ENCODE data around the gene EPN3. TPM values are rescaled to one million over a fixed set of nuclear protein-coding genes. Genes with fewer than 3 reads are reported as not detected.

The EPN3 gene
- polyA plus RNA-seq, 1 of the 3 experiments (the other 2 are of a cell fraction), result 0.05 TPM

DNA sequence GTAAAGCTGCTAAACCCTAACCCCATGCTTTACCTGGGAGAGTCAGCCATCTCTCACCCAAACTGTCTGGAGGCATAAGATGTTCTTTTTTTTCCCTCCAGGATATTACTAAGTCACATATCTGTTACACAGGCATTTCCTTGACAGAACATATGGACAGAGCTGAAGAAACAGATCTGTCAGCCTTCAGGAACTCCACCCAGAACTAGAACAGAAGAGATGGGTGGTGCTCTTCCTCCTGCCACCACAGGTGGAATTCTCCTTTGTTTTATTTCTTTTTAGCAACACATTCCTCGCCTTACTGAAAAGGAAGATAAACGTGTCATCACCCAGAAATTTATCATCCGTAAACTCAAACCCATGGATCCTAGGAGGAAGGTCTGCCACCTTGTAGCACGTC lies 15.5 kb upstream of the EPN3 start:
- Histone ChIP-seq H3F3A (replicated peaks; ENCODE audit: insufficient read depth) (no peaks in the 10 kb centered on the region), H3K4me1 (ENCODE audit: control insufficient read depth in 1 of 2, insufficient read depth in 2 of 2, low read depth in 1 of 2, low read length in 1 of 2) (peaks cover 0 to 7% of the 10 kb centered on the region in 2 experiments; a peak in 1 of 4 replicates), H3K27ac (ENCODE audit: low read depth in 2 of 2, low read length in 1 of 2) (no peak overlapping the region), H4K20me1 (ENCODE audit: insufficient read depth) (no peaks in the 10 kb centered on the region), H3K4me2 (no peak overlapping the region), H3K27me3 (ENCODE audit: insufficient read depth) (no peaks in the 10 kb centered on the region), H3K9me3 (no peaks in the 10 kb centered on the region), H3K4me3 (ENCODE audit: low read depth in 2 of 2, low read length in 1 of 2) (no peak overlapping the region), H3K79me2 (ENCODE audit: insufficient read depth) (no peaks in the 10 kb centered on the region), H3K9ac (no peak overlapping the region), H3K36me3 (replicated peaks in 1 of 2; ENCODE audit: control insufficient read depth in 1 of 2, insufficient read depth in 2 of 2, low read length in 1 of 2) (no peaks in the 10 kb centered on the region), H3K9me2 (no peaks in the 10 kb centered on the region), H2AFZ (ENCODE audit: low read depth) (no peak overlapping the region)
- no peak for TF ChIP-seq NFIC (IDR thresholded peaks at IDR 0.05; ENCODE audit: borderline replicate concordance)
- no peak for TF ChIP-seq GABPA (IDR thresholded peaks at IDR 0.05; ENCODE audit: low read depth)
- no peak for TF ChIP-seq MXI1 (IDR thresholded peaks at IDR 0.05; ENCODE audit: low read depth, low read length)
- TF ChIP-seq RAD21 (IDR thresholded peaks at IDR 0.05; ENCODE audit: low read length), result no peak
- TF ChIP-seq, protein P1, sequence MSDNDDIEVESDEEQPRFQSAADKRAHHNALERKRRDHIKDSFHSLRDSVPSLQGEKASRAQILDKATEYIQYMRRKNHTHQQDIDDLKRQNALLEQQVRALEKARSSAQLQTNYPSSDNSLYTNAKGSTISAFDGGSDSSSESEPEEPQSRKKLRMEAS (IDR thresholded peaks at IDR 0.05; ENCODE audit: low read depth), result no peak
- TF ChIP-seq, protein P2, sequence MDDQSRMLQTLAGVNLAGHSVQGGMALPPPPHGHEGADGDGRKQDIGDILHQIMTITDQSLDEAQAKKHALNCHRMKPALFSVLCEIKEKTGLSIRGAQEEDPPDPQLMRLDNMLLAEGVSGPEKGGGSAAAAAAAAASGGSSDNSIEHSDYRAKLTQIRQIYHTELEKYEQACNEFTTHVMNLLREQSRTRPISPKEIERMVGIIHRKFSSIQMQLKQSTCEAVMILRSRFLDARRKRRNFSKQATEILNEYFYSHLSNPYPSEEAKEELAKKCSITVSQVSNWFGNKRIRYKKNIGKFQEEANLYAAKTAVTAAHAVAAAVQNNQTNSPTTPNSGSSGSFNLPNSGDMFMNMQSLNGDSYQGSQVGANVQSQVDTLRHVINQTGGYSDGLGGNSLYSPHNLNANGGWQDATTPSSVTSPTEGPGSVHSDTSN (IDR thresholded peaks at IDR 0.05), result no peak
- TF ChIP-seq TAF1 (IDR thresholded peaks at IDR 0.05; ENCODE audit: borderline replicate concordance, low read depth, low read length), result no peak
- TF ChIP-seq FOSL2 (IDR thresholded peaks at IDR 0.05; ENCODE audit: borderline replicate concordance, low read depth), result no peak
- TF ChIP-seq CHD2 (IDR thresholded peaks at IDR 0.05; ENCODE audit: low read length, partially characterized antibody), result no peak
- TF ChIP-seq MEF2A (IDR thresholded peaks at IDR 0.05; ENCODE audit: borderline replicate concordance, low read depth), result no peak
- no peak for TF ChIP-seq EP300 (IDR thresholded peaks at IDR 0.05; ENCODE audit: borderline replicate concordance in 1 of 2, low read depth in 1 of 2, low read length in 1 of 2)
- no peak for TF ChIP-seq FOXM1 (IDR thresholded peaks at IDR 0.05; ENCODE audit: low read depth)
- TF ChIP-seq JUND (IDR thresholded peaks at IDR 0.05), result no peak
- no peak for TF ChIP-seq GATA2 (CRISPR knock-in tag; IDR thresholded peaks at IDR 0.05)
- 88% methylated on average over 4 of the region's 4 CpGs for WGBS (ENCODE audit: low lambda C conversion rate)
- no peak for DNase-seq
- POLR2A ChIA-PET, result no interaction called here
- CTCF ChIA-PET, result interaction anchor here (1.2 to 5.0 kb wide), 6 partner anchors 10 to 38 kb away, joined by 3 to 26 read pairs (median 5); no protein-coding TSS in a partner anchor

DNA sequence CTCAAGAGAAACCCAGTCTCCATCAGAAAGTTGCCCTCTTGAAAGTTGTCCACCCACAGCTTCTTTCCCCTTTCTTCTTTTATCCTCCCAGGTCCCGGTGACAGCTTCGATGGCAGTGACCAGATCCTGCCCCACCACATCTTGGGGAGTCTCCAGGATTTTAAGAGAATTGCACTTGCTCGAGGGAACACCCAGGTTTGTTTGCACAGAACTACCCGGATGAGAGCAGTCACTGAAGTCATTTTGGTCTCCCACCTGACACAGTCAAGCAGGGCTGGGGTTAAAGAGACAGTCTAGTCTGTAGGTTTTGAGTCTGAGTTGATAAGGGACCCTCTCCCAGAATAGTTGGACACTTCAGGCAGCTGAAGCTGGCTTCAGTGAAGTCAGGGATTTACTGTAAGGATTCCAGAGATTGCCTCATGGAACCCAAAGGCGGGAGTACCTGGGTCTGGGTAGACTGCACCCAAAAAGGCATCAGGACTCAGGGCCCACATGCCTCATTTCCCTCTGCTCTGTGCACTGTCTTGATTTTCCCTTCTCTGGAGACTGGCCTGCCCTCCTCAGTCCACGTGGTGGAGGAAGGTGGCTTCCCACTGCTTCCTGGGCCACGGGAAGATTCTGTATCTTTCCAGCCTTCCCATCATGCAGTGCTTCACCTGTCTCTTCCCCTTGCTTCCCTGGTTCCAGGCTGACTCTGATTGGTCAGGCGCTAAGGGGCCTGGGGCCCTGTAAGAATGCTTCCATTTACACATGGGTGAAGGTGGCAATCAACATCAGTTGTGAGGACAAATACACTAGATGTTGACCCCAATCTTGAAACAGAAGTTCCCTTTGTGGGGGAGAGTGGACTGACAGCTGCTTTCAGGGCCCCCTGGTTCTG lies 14.8 kb upstream of the EPN3 start:
- Histone ChIP-seq H2AFZ (ENCODE audit: low read depth) (no peak overlapping the region), H3K4me1 (ENCODE audit: control insufficient read depth in 1 of 2, insufficient read depth in 2 of 2, low read depth in 1 of 2, low read length in 1 of 2) (peaks cover 0 to 7% of the 10 kb centered on the region in 2 experiments; a peak in 1 of 4 replicates), H3K4me2 (no peak overlapping the region), H3K79me2 (ENCODE audit: insufficient read depth) (no peaks in the 10 kb centered on the region), H3K27ac (ENCODE audit: low read depth in 2 of 2, low read length in 1 of 2) (no peak overlapping the region), H3K27me3 (ENCODE audit: insufficient read depth) (no peaks in the 10 kb centered on the region), H3K4me3 (ENCODE audit: low read depth in 2 of 2, low read length in 1 of 2) (no peak overlapping the region), H3K9me3 (no peaks in the 10 kb centered on the region), H3K9ac (no peak overlapping the region), H3K36me3 (replicated peaks in 1 of 2; ENCODE audit: control insufficient read depth in 1 of 2, insufficient read depth in 2 of 2, low read length in 1 of 2) (no peaks in the 10 kb centered on the region), H3K9me2 (no peaks in the 10 kb centered on the region), H3F3A (replicated peaks; ENCODE audit: insufficient read depth) (no peaks in the 10 kb centered on the region), H4K20me1 (ENCODE audit: insufficient read depth) (no peaks in the 10 kb centered on the region)
- POLR2A ChIA-PET, result no interaction called here
- CTCF ChIA-PET, result interaction anchor here (1.2 to 5.0 kb wide), 6 partner anchors 9 to 105 kb away, joined by 3 to 26 read pairs (median 4); no protein-coding TSS in a partner anchor
- no peak for TF ChIP-seq YY1 (IDR thresholded peaks at IDR 0.05; ENCODE audit: low read depth)
- TF ChIP-seq TEAD4 (IDR thresholded peaks at IDR 0.05; ENCODE audit: borderline replicate concordance, insufficient read depth), result no peak
- TF ChIP-seq, protein P3, sequence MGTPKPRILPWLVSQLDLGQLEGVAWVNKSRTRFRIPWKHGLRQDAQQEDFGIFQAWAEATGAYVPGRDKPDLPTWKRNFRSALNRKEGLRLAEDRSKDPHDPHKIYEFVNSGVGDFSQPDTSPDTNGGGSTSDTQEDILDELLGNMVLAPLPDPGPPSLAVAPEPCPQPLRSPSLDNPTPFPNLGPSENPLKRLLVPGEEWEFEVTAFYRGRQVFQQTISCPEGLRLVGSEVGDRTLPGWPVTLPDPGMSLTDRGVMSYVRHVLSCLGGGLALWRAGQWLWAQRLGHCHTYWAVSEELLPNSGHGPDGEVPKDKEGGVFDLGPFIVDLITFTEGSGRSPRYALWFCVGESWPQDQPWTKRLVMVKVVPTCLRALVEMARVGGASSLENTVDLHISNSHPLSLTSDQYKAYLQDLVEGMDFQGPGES (IDR thresholded peaks at IDR 0.05; ENCODE audit: low read depth, low read length), result no peak
- TF ChIP-seq NRF1 (IDR thresholded peaks at IDR 0.05; ENCODE audit: low read depth, low read length), result no peak
- TF ChIP-seq FOXM1 (IDR thresholded peaks at IDR 0.05; ENCODE audit: low read depth), result no peak
- TF ChIP-seq NFIC (IDR thresholded peaks at IDR 0.05; ENCODE audit: borderline replicate concordance), result no peak
- TF ChIP-seq, protein P2 (IDR thresholded peaks at IDR 0.05), result no peak
- TF ChIP-seq, protein P4, sequence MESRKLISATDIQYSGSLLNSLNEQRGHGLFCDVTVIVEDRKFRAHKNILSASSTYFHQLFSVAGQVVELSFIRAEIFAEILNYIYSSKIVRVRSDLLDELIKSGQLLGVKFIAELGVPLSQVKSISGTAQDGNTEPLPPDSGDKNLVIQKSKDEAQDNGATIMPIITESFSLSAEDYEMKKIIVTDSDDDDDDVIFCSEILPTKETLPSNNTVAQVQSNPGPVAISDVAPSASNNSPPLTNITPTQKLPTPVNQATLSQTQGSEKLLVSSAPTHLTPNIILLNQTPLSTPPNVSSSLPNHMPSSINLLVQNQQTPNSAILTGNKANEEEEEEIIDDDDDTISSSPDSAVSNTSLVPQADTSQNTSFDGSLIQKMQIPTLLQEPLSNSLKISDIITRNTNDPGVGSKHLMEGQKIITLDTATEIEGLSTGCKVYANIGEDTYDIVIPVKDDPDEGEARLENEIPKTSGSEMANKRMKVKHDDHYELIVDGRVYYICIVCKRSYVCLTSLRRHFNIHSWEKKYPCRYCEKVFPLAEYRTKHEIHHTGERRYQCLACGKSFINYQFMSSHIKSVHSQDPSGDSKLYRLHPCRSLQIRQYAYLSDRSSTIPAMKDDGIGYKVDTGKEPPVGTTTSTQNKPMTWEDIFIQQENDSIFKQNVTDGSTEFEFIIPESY (IDR thresholded peaks at IDR 0.05; ENCODE audit: borderline replicate concordance, low read depth), result no peak
- TF ChIP-seq TCF12 (IDR thresholded peaks at IDR 0.05), result no peak
- TF ChIP-seq TAF1 (IDR thresholded peaks at IDR 0.05; ENCODE audit: borderline replicate concordance, low read depth, low read length), result no peak
- TF ChIP-seq EZH2phosphoT487 (IDR thresholded peaks at IDR 0.05; ENCODE audit: borderline replicate concordance, low read depth), result no peak
- no peak for DNase-seq
- 70% methylated on average over 8 of the region's 8 CpGs for WGBS (ENCODE audit: low lambda C conversion rate)
